SK-N-MC (cell line): Measurements from ENCODE around the gene TMEM131.

Source experiments
- EZH2 ChIP-seq: fragments of 200-600 bp; sonication (generic); IDR thresholded peaks from one replicate; pipeline ENCODE4 v1.6.1; 2017; ENCODE audit warnings: antibody characterized with exemption
- FOXP2 ChIP-seq: optimal IDR thresholded peaks from 2 replicates; pipeline ENCODE3; 2011; ENCODE audit warnings: mild to moderate bottlenecking, moderate library complexity; ENCODE audit not compliant: insufficient read depth; ENCODE audit errors: extremely low read length, control extremely low read depth
- POLR2AphosphoS5 ChIP-seq: IDR thresholded peaks from 2 replicates; pipeline ENCODE4 v1.6.1; 2012; ENCODE audit warnings: mild to moderate bottlenecking, low read depth, low read length, borderline replicate concordance

GRCh38 chr2:97742381-97742847, 253.3 kb downstream of the TMEM131 start:
- TF ChIP-seq POLR2AphosphoS5 (no peak), EZH2 (no peak), FOXP2 (no peak)
